Measurements from ENCODE around the gene MDK. TPM values are rescaled to one million over a fixed set of nuclear protein-coding genes. Genes with fewer than 3 reads are reported as not detected.

MDK gene
- total RNA-seq, 2 experiments from 2014 or later: 5.5 to 6.5 TPM

DNA sequence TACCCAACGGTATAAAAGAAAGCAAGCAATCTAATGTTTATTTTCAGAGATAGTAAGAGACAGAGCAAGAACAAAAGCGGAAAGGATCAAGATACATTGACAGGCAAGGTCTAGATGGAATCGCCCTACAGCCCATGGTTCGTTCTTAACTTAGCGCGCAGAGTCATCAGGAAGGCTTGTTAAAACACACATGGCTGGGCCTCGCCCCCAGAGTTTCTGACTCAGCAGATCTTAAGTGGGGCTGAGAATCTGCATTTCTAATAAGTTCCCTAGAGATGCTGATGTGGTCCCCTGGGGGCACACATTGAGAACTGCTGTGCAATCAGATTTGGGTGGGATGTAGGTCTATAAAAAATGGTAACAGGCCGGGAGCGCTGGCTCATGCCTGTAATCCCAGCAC, 45.9 kb downstream of the MDK start:
- Histone ChIP-seq H3K27me3 (ENCODE audit: control insufficient read depth in 1 of 2, insufficient read depth in 2 of 2, low read length in 2 of 2) (no peaks in the 10 kb centered on the region), H3K4me3 (ENCODE audit: low read length) (no peak overlapping the region), H3K27ac (ENCODE audit: low read depth in 1 of 2, low read length in 2 of 2) (no peak overlapping the region), H3K9me3 (ENCODE audit: control insufficient read depth in 1 of 2, insufficient read depth in 1 of 2, low read length in 2 of 2) (no peaks in the 10 kb centered on the region), H3K4me1 (ENCODE audit: insufficient read depth, low read length) (no peaks in the 10 kb centered on the region), H3K36me3 (ENCODE audit: insufficient read depth, low read length) (peaks cover 54% of the 10 kb centered on the region)
- intact Hi-C loops (cut with DNase I, micrococcal nuclease): no loop called here
- Mint-ChIP-seq H3K36me3 (ENCODE audit: low read depth) (peaks cover 78% of the 10 kb centered on the region), H3K9me3 (no peaks in the 10 kb centered on the region), H3K4me1 (ENCODE audit: low read depth) (no peaks in the 10 kb centered on the region), H3K27ac (no peak overlapping the region), H3K4me3 (no peak overlapping the region), H3K27me3 (no peaks in the 10 kb centered on the region)
- DNase-seq (no peak), ATAC-seq (ENCODE audit: poor library complexity) (no peak)
- ChIA-PET POLR2A (no interaction called here), CTCF (no interaction called here)
- TF ChIP-seq CTCF (IDR thresholded peaks at IDR 0.05): no peak

GRCh38 chr11:46429717-46430116, 48.2 kb downstream of the MDK start:
- no peak for ATAC-seq (ENCODE audit: poor library complexity)
- DNase-seq: no peak
- H3K4me3 ChIP-seq (ENCODE audit: low read length): no peak overlapping the region
- H3K9me3 ChIP-seq (ENCODE audit: control insufficient read depth in 1 of 2, insufficient read depth in 1 of 2, low read length in 2 of 2): no peaks in the 10 kb centered on the region
- Mint-ChIP-seq H3K4me3 (no peak overlapping the region), H3K27me3 (no peaks in the 10 kb centered on the region), H3K9me3 (no peaks in the 10 kb centered on the region), H3K27ac (no peak overlapping the region), H3K4me1 (ENCODE audit: low read depth) (no peaks in the 10 kb centered on the region), H3K36me3 (ENCODE audit: low read depth) (peaks cover 88% of the 10 kb centered on the region)
- no peak overlapping the region for H3K27ac ChIP-seq (ENCODE audit: low read depth in 1 of 2, low read length in 2 of 2)
- H3K27me3 ChIP-seq (ENCODE audit: control insufficient read depth in 1 of 2, insufficient read depth in 2 of 2, low read length in 2 of 2): no peaks in the 10 kb centered on the region
- peaks cover 58% of the 10 kb centered on the region for H3K36me3 ChIP-seq (ENCODE audit: insufficient read depth, low read length)
- CTCF ChIA-PET: no interaction called here
- POLR2A ChIA-PET: no interaction called here
- intact Hi-C loops (cut with DNase I, micrococcal nuclease): no loop called here
- TF ChIP-seq CTCF (IDR thresholded peaks at IDR 0.05): no peak
- H3K4me1 ChIP-seq (ENCODE audit: insufficient read depth, low read length): no peaks in the 10 kb centered on the region

DNA sequence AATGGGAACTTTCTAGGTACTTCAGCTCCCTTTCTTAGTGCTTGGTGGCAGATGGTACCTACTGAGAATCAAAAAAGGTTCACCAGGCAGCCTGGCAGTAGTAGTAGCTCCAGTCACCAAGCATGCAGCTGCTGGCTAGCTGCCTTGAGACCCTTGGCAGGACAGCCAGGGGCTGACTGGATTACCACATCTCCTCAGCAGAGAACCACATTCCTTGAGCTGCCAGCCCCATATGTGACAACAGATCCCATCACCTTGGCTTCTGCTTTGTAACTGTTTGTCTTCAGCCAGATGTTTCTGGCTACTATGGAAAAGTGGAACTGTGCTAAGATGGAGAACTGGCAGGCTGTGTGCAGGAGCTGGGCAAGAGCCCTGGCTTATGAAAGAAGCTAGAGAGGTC, 49.7 kb downstream of the MDK start:
- Mint-ChIP-seq H3K27ac (no peak overlapping the region), H3K4me3 (no peak overlapping the region), H3K4me1 (ENCODE audit: low read depth) (no peaks in the 10 kb centered on the region), H3K27me3 (no peaks in the 10 kb centered on the region), H3K36me3 (ENCODE audit: low read depth) (peaks cover 97% of the 10 kb centered on the region), H3K9me3 (no peaks in the 10 kb centered on the region)
- Histone ChIP-seq H3K27ac (ENCODE audit: low read depth in 1 of 2, low read length in 2 of 2) (no peak overlapping the region), H3K9me3 (ENCODE audit: control insufficient read depth in 1 of 2, insufficient read depth in 1 of 2, low read length in 2 of 2) (no peaks in the 10 kb centered on the region), H3K4me3 (ENCODE audit: low read length) (no peak overlapping the region), H3K27me3 (ENCODE audit: control insufficient read depth in 1 of 2, insufficient read depth in 2 of 2, low read length in 2 of 2) (no peaks in the 10 kb centered on the region), H3K4me1 (ENCODE audit: insufficient read depth, low read length) (no peaks in the 10 kb centered on the region), H3K36me3 (ENCODE audit: insufficient read depth, low read length) (peaks cover 69% of the 10 kb centered on the region)
- ChIA-PET CTCF (no interaction called here), POLR2A (no interaction called here)
- no peak for DNase-seq
- intact Hi-C loops (cut with DNase I, micrococcal nuclease): no loop called here
- TF ChIP-seq CTCF (IDR thresholded peaks at IDR 0.05): no peak
- ATAC-seq (ENCODE audit: poor library complexity): no peak

Small RNA genes lying within 50 kb of the gene (microRNA-seq; reads per million reads assigned to microRNA genes)
- gene MIR4688 (ENCODE audit: borderline microRNAs expressed, borderline replicate concordance): 0.61 reads per million

Other genes starting within 250 kb of the MDK start
- not detected for gene CREB3L1, start 104.0 kb upstream of the MDK start, total RNA-seq
- 100 to 1,000 TPM; 159 to 166 TPM for gene DGKZ, start 34.2 kb upstream of the MDK start, total RNA-seq
- 1 to 10 TPM; 3.2 to 3.7 TPM for gene CHRM4, start 10.1 kb downstream of the MDK start, total RNA-seq
- gene AMBRA1, start 212.4 kb downstream of the MDK start, total RNA-seq: 10 to 100 TPM; 29.4 to 31.9 TPM
- 10 to 100 TPM; 18.2 to 18.7 TPM for gene HARBI1, start 235.6 kb downstream of the MDK start, total RNA-seq
- 100 to 1,000 TPM in 1 of 2 experiments, 10 to 100 TPM in 1; 95.7 to 102 TPM for gene ATG13, start 235.9 kb downstream of the MDK start, total RNA-seq

Data from CD4-positive, alpha-beta T cell (primary cell).